HepG2 (cell line): Measurements from ENCODE around the gene OMA1. TPM values are rescaled to one million over a fixed set of nuclear protein-coding genes. Genes with fewer than 3 reads are reported as not detected.
A peak's percentile ranks its signal among the peaks of the same experiment; 100 is the strongest.

Experiments
- AFF4 ChIP-seq: sonication (generic); formaldehyde crosslinking; IDR thresholded peaks from 2 replicates; pipeline ENCODE4 v1.4.0; 2020; ENCODE audit warnings: missing genetic modification reagents
- ARID5B ChIP-seq: IDR thresholded peaks from 2 replicates; pipeline ENCODE4 v1.4.0; 2020; ENCODE audit warnings: mild to moderate bottlenecking, missing genetic modification reagents
- ATF5 ChIP-seq: sonication (generic); formaldehyde crosslinking; IDR thresholded peaks from 2 replicates; pipeline ENCODE4 v1.4.0; 2020; ENCODE audit warnings: mild to moderate bottlenecking, low read depth, missing genetic modification reagents
- CBX5 ChIP-seq: sonication (generic); formaldehyde crosslinking; IDR thresholded peaks from 2 replicates; pipeline ENCODE4 v1.4.0; 2020; ENCODE audit warnings: missing genetic modification reagents, borderline replicate concordance
- CREM ChIP-seq, 2 experiments: sonication (generic) in 1 of 2; formaldehyde crosslinking in 1 of 2; IDR thresholded peaks; 2 replicates each; pipeline versions ENCODE4 v1.4.0 to v1.6.1; 2016 to 2020; ENCODE audit warnings: antibody characterized with exemption in 1 of 2, mild to moderate bottlenecking in 1 of 2, missing genetic modification reagents in 1 of 2
- DDIT3 ChIP-seq: sonication (generic); formaldehyde crosslinking; IDR thresholded peaks from 2 replicates; pipeline ENCODE4 v1.4.0; 2020; ENCODE audit warnings: mild to moderate bottlenecking, missing genetic modification reagents
- DMAP1 ChIP-seq: IDR thresholded peaks from 2 replicates; pipeline ENCODE4 v1.6.1; 2016
- GATAD1 ChIP-seq: IDR thresholded peaks from 2 replicates; pipeline ENCODE4 v1.6.1; 2016; ENCODE audit warnings: missing genetic modification reagents, missing compliant biosample characterization
- HHEX ChIP-seq: IDR thresholded peaks from 2 replicates; pipeline ENCODE4 v1.6.1; 2016; ENCODE audit warnings: control low read depth
- MTA3 ChIP-seq: sonication (generic); formaldehyde crosslinking; IDR thresholded peaks from 2 replicates; pipeline ENCODE4 v1.4.0; 2020; ENCODE audit warnings: missing genetic modification reagents
- NFE2L2 ChIP-seq: fragments of 150-350 bp; IDR thresholded peaks from 2 replicates; pipeline ENCODE4 v1.6.1; 2014; ENCODE audit warnings: low read length
- PAX8 ChIP-seq: sonication (generic); formaldehyde crosslinking; IDR thresholded peaks from 2 replicates; pipeline ENCODE4 v1.8.0; 2022; ENCODE audit warnings: mild to moderate bottlenecking, missing genetic modification reagents, borderline replicate concordance
- SETDB1 ChIP-seq: sonication (generic); formaldehyde crosslinking; IDR thresholded peaks from 2 replicates; pipeline ENCODE4 v1.5.1; 2020; ENCODE audit warnings: missing genetic modification reagents, mild to moderate bottlenecking, borderline replicate concordance
- SKI ChIP-seq: fragments of 450-650 bp; IDR thresholded peaks from one replicate; pipeline ENCODE4 v1.6.1; 2018; ENCODE audit warnings: mild to moderate bottlenecking; ENCODE audit not compliant: partially characterized antibody
- STAT5B ChIP-seq: sonication (generic); formaldehyde crosslinking; IDR thresholded peaks from 2 replicates; pipeline ENCODE4 v1.4.0; 2020; ENCODE audit warnings: missing genetic modification reagents
- TAF15 ChIP-seq: fragments of 200-400 bp; formaldehyde crosslinking; IDR thresholded peaks from one replicate; pipeline ENCODE4 v1.6.1; 2018; ENCODE audit warnings: mild to moderate bottlenecking, low read depth, low read length; ENCODE audit not compliant: poor library complexity, severe bottlenecking
- ZBTB1 ChIP-seq: sonication (generic); formaldehyde crosslinking; IDR thresholded peaks from 2 replicates; pipeline ENCODE4 v1.4.0; 2020; ENCODE audit warnings: missing genetic modification reagents, borderline replicate concordance
- ZBTB8A ChIP-seq: sonication (generic); formaldehyde crosslinking; IDR thresholded peaks from 2 replicates; pipeline ENCODE4 v1.4.0; 2020; ENCODE audit warnings: mild to moderate bottlenecking, low read depth, missing genetic modification reagents, borderline replicate concordance
- ZNF383 ChIP-seq: sonication (generic); formaldehyde crosslinking; IDR thresholded peaks from 2 replicates; pipeline ENCODE4 v1.4.0; 2020; ENCODE audit warnings: missing genetic modification reagents, mild to moderate bottlenecking, borderline replicate concordance
- ZNF567 ChIP-seq: sonication (generic); formaldehyde crosslinking; IDR thresholded peaks from 2 replicates; pipeline ENCODE4 v1.8.1; 2023; ENCODE audit warnings: mild to moderate bottlenecking, missing genetic modification reagents, borderline replicate concordance
- ZNF709 ChIP-seq: sonication (generic); formaldehyde crosslinking; IDR thresholded peaks from 2 replicates; pipeline ENCODE4 v1.5.0; 2020; ENCODE audit warnings: mild to moderate bottlenecking, missing genetic modification reagents
- ZNF724P ChIP-seq: sonication (generic); formaldehyde crosslinking; IDR thresholded peaks from 2 replicates; pipeline ENCODE4 v1.8.0; 2022; ENCODE audit warnings: missing genetic modification reagents, borderline replicate concordance
- polyA plus RNA-seq, 8 experiments: library from polyadenylated mRNA; depleted of rRNA in 3 of 8; stranded (reverse) in 7 of 8; unstranded in 1 of 8; fragments of >200 nt; fragmentation: Illumina TruSeq in 4 of 8; extraction: Trizol in 4 of 8; gene quantifications; 2 replicates each; pipeline versions ENCODE4 v1.2.1 to v1.2.3, GENCODE V29; 2011 to 2016; ENCODE audit warnings: low read depth in 4 of 8, missing spikeins in 1 of 8, mixed read lengths in 1 of 8; ENCODE audit not compliant: insufficient read depth in 1 of 8
- total RNA-seq, 5 experiments: library from RNA; depleted of rRNA; stranded (reverse); fragments of >200 nt; fragmentation: Illumina TruSeq; extraction: Trizol; gene quantifications; 2 replicates each; pipeline ENCODE4 v1.2.3, GENCODE V29; 2016; ENCODE audit warnings: low read depth in 1 of 5

Gene OMA1
- total and polyA plus RNA-seq, 2 of the 13 experiments (the other 11 are each of a cell fraction or from before 2014, with no cell fraction given), result 7.0 to 26.9 TPM

GRCh38 chr1:58546520-58547308 lies at the start of gene OMA1 (continued):
- TF ChIP-seq ATF5 (CRISPR knock-in tag) (no peak), ZNF383 (CRISPR knock-in tag) (no peak), ZNF724P (CRISPR knock-in tag) (no peak), DMAP1 (CRISPR knock-in tag) (peak; percentile 42; the same call in 1 of the 2 replicates), MTA3 (CRISPR knock-in tag) (no peak), DDIT3 (CRISPR knock-in tag) (no peak), GATAD1 (CRISPR knock-in tag) (peak; percentile 74), AFF4 (no peak), ZBTB8A (CRISPR knock-in tag) (no peak), SKI (peak; percentile 62), CBX5 (CRISPR knock-in tag) (0 out of 2 replicates have a peak, but pooled peaks have one; percentile 50), TAF15 (no peak), ZBTB1 (CRISPR knock-in tag) (no peak), ARID5B (CRISPR knock-in tag) (peak; percentile 58), NFE2L2 (no peak), SETDB1 (CRISPR knock-in tag) (no peak), ZNF709 (CRISPR knock-in tag) (no peak), PAX8 (CRISPR knock-in tag) (no peak), ZNF567 (CRISPR knock-in tag) (peak; percentile 64; the same call in 1 of the 2 replicates), HHEX (CRISPR knock-in tag) (no peak), STAT5B (CRISPR knock-in tag) (no peak), CREM (IDR thresholded peaks at IDR 0.05) (no peak), CREM (CRISPR knock-in tag; IDR thresholded peaks at IDR 0.05) (no peak)
